GM11168 (cell line): Measurements from ENCODE around the gene CNTD1.

Experiments
- in situ Hi-C: fragments of 300-500 bp; cut with MboI; formaldehyde crosslinking; loops from one replicate; pipeline ENCODE4 v1.12.0; 2022; ENCODE audit warnings: low sequenced_read_pairs; ENCODE audit not compliant: unreplicated experiment

CNTD1 gene

GRCh38 chr17:42778570-42778969, 20.1 kb upstream of the CNTD1 start:
- in situ Hi-C loops, result no loop called here

- in situ Hi-C loops, result no loop called here
Observed at GRCh38 chr17:42779304-42779935, 19.2 kb upstream of the CNTD1 start.

GRCh38 chr17:42779936-42780850, 18.5 kb upstream of the CNTD1 start, which contains the start of gene WNK4:
Gene WNK4 (plus strand): TSS chr17:42780610. CDS start chr17:42780699, 89 bp downstream.
- in situ Hi-C loops, result no loop called here

- in situ Hi-C loops, result no loop called here
Observed at GRCh38 chr17:42780851-42781638, 17.6 kb upstream of the CNTD1 start.

GRCh38 chr17:42781639-42782165, 17.0 kb upstream of the CNTD1 start:
- in situ Hi-C loops, result no loop called here

GRCh38 chr17:42782166-42783061, 16.2 kb upstream of the CNTD1 start:
- in situ Hi-C loops, result no loop called here

GRCh38 chr17:42783062-42783790, 15.4 kb upstream of the CNTD1 start:
- in situ Hi-C loops, result no loop called here

- in situ Hi-C loops, result no loop called here
Observed at GRCh38 chr17:42783791-42784138, 14.9 kb upstream of the CNTD1 start.

GRCh38 chr17:42784409-42784808, 14.3 kb upstream of the CNTD1 start:
- in situ Hi-C loops, result no loop called here

- in situ Hi-C loops, result no loop called here
Observed at GRCh38 chr17:42784811-42785592, 13.7 kb upstream of the CNTD1 start.

GRCh38 chr17:42787266-42787665, 11.4 kb upstream of the CNTD1 start:
- in situ Hi-C loops, result no loop called here

GRCh38 chr17:42791948-42792347, 6.7 kb upstream of the CNTD1 start:
- in situ Hi-C loops, result no loop called here

- in situ Hi-C loops, result no loop called here
Observed at GRCh38 chr17:42792545-42792944, 6.1 kb upstream of the CNTD1 start.

- in situ Hi-C loops, result no loop called here
Observed at GRCh38 chr17:42795061-42795460, 3.6 kb upstream of the CNTD1 start.

GRCh38 chr17:42795465-42795864, 3.2 kb upstream of the CNTD1 start:
- in situ Hi-C loops, result no loop called here

- in situ Hi-C loops, result no loop called here
Observed at GRCh38 chr17:42796066-42796758, 2.4 kb upstream of the CNTD1 start.
